UCSD-AML1 (cell line): ENCODE measurements around the gene MAEA.
"Not testable (repeated sequence)": the region's sequence is repeated elsewhere in the genome, so short reads cannot be mapped to it uniquely, and the experiment has no call there.

ENCODE experiments used
- DNase-seq: peaks from one replicate; lab custom pipeline; 2025; ENCODE audit not compliant: unreplicated experiment; lab: John Stamatoyannopoulos, UW

The MAEA gene

GRCh38 chr4:1318488-1319213 is 29.0 kb downstream of the MAEA start:
- peak; percentile 46 for DNase-seq

- no peak for DNase-seq
Observed at GRCh38 chr4:1321486-1321885, 31.8 kb downstream of the MAEA start.

- DNase-seq, result no peak
Observed at GRCh38 chr4:1321946-1322650, 32.4 kb downstream of the MAEA start.

- DNase-seq, result no peak
Observed at GRCh38 chr4:1323280-1323634, 33.6 kb downstream of the MAEA start.

GRCh38 chr4:1323635-1324442 is 34.1 kb downstream of the MAEA start:
- no peak for DNase-seq

GRCh38 chr4:1324443-1325175 is 34.9 kb downstream of the MAEA start:
- DNase-seq, result not testable (repeated sequence)

GRCh38 chr4:1325176-1325480 is 35.4 kb downstream of the MAEA start:
- DNase-seq, result no peak

GRCh38 chr4:1325681-1326635 is 36.3 kb downstream of the MAEA start:
- DNase-seq, result no peak

GRCh38 chr4:1326751-1327525 is 37.2 kb downstream of the MAEA start:
- no peak for DNase-seq

- no peak for DNase-seq
Observed at GRCh38 chr4:1327526-1328266, 38.0 kb downstream of the MAEA start.

- DNase-seq, result no peak
Observed at GRCh38 chr4:1328267-1329155, 38.8 kb downstream of the MAEA start.

- no peak for DNase-seq
Observed at GRCh38 chr4:1329408-1330371, 40.0 kb downstream of the MAEA start.

GRCh38 chr4:1330761-1331590 is 41.3 kb downstream of the MAEA start:
- DNase-seq, result no peak

GRCh38 chr4:1331591-1332353 is 42.1 kb downstream of the MAEA start:
- no peak for DNase-seq

GRCh38 chr4:1332686-1333085 is 43.0 kb downstream of the MAEA start:
- no peak for DNase-seq
